ENCODE results near the gene C1R.

The C1R gene

GRCh38 chr12:7116916-7117315 lies 24.7 kb upstream of the C1R start:
- no peak for TF ChIP-seq CTCF (conservative IDR thresholded peaks at IDR 0.05)
- H3K27ac ChIP-seq = no peak overlapping the region

- H3K27ac ChIP-seq = no peak overlapping the region
These were observed 24.0 kb upstream of the C1R start for GRCh38 chr12:7116196-7116595.

GRCh38 chr12:7114851-7115250 lies 22.6 kb upstream of the C1R start:
- no peak overlapping the region for H3K27ac ChIP-seq
- TF ChIP-seq CTCF (conservative IDR thresholded peaks at IDR 0.05) = no peak

More at GRCh38 chr12:7116196-7116595, 24.0 kb upstream of the C1R start:
- TF ChIP-seq CTCF (conservative IDR thresholded peaks at IDR 0.05) = no peak

- no peak for TF ChIP-seq CTCF (conservative IDR thresholded peaks at IDR 0.05)
- H3K27ac ChIP-seq = no peak overlapping the region
These were observed 21.8 kb upstream of the C1R start for GRCh38 chr12:7114008-7114407.

GRCh38 chr12:7113389-7113871 lies 21.2 kb upstream of the C1R start:
- peak; percentile 92 for TF ChIP-seq CTCF (conservative IDR thresholded peaks at IDR 0.05)
- H3K27ac ChIP-seq = no peak overlapping the region

- no peak overlapping the region for H3K27ac ChIP-seq
- no peak for TF ChIP-seq CTCF (conservative IDR thresholded peaks at IDR 0.05)
These were observed 19.8 kb upstream of the C1R start for GRCh38 chr12:7112041-7112440.

GRCh38 chr12:7110661-7111060 lies 18.4 kb upstream of the C1R start:
- TF ChIP-seq CTCF (conservative IDR thresholded peaks at IDR 0.05) = no peak
- H3K27ac ChIP-seq = no peak overlapping the region

GRCh38 chr12:7109572-7109920 lies 17.3 kb upstream of the C1R start:
- TF ChIP-seq CTCF (conservative IDR thresholded peaks at IDR 0.05) = 0 out of 2 replicates have a peak, but pooled peaks have one; percentile 14
- H3K27ac ChIP-seq = peak overlapping the region; percentile 78

All from VCaP (cell line).